PC-3 (cell line): ENCODE data around the gene TNFAIP8L3.

Experiments
- EZH2 ChIP-seq: fragments of 300-600 bp; sonication (generic); IDR thresholded peaks from one replicate; pipeline ENCODE4 v1.6.1; 2017; ENCODE audit warnings: antibody characterized with exemption, mild to moderate bottlenecking, low read length; ENCODE audit not compliant: unreplicated experiment
- EZH2phosphoT487 ChIP-seq: fragments of 300-600 bp; sonication (generic); IDR thresholded peaks from 2 replicates; pipeline ENCODE4 v1.6.1; 2018; ENCODE audit warnings: mild to moderate bottlenecking, antibody characterized with exemption, low read length, borderline replicate concordance
- TF ChIP-seq, protein P1 (sequence below): fragments of 300-600 bp; sonication (generic); conservative IDR thresholded peaks from 2 replicates; pipeline ENCODE4 v1.5.1; 2017; ENCODE audit warnings: antibody characterized with exemption, low read depth, mild to moderate bottlenecking, low read length

DNA sequence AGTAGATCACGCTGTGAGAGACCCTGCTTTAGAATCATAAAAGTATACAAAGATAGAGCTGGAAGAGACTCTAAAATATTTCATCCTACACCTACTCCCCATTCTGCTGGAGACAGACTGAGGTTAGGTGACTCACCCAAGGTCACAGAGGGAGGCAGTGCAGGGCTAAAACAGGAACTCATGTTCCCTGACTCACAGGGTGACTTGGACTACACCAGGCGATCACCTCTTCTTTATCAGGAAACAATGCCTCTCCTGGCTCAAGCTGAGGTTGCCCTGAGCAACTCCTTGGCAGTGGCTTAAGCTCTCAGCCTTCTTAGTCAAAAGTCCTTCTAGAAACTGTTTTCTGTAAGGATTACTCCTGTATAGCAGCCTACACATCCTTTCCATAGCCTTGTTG lies 26.4 kb upstream of the TNFAIP8L3 start:
- TF ChIP-seq, protein P1, sequence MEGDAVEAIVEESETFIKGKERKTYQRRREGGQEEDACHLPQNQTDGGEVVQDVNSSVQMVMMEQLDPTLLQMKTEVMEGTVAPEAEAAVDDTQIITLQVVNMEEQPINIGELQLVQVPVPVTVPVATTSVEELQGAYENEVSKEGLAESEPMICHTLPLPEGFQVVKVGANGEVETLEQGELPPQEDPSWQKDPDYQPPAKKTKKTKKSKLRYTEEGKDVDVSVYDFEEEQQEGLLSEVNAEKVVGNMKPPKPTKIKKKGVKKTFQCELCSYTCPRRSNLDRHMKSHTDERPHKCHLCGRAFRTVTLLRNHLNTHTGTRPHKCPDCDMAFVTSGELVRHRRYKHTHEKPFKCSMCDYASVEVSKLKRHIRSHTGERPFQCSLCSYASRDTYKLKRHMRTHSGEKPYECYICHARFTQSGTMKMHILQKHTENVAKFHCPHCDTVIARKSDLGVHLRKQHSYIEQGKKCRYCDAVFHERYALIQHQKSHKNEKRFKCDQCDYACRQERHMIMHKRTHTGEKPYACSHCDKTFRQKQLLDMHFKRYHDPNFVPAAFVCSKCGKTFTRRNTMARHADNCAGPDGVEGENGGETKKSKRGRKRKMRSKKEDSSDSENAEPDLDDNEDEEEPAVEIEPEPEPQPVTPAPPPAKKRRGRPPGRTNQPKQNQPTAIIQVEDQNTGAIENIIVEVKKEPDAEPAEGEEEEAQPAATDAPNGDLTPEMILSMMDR: 0 out of 2 replicates have a peak, but pooled peaks have one; percentile 12
- TF ChIP-seq EZH2: no peak
- TF ChIP-seq EZH2phosphoT487: no peak
